HepG2 (cell line): Measurements from ENCODE around the gene OBSL1. TPM values are rescaled to one million over a fixed set of nuclear protein-coding genes. Genes with fewer than 3 reads are reported as not detected.

Experiments
- ETV6 ChIP-seq: sonication (generic); formaldehyde crosslinking; conservative IDR thresholded peaks from 2 replicates; pipeline ENCODE4 v1.4.0; 2020; ENCODE audit warnings: missing genetic modification reagents
- FOSL2 ChIP-seq: sonication (generic); formaldehyde crosslinking; IDR thresholded peaks from 2 replicates; pipeline ENCODE4 v1.4.0; 2020; ENCODE audit warnings: missing genetic modification reagents
- FOXO1 ChIP-seq: sonication (generic); formaldehyde crosslinking; IDR thresholded peaks from 2 replicates; pipeline ENCODE4 v1.4.0; 2020; ENCODE audit warnings: missing genetic modification reagents
- MAF1 ChIP-seq: sonication (generic); formaldehyde crosslinking; IDR thresholded peaks from 2 replicates; pipeline ENCODE4 v1.5.0; 2020; ENCODE audit warnings: missing genetic modification reagents, borderline replicate concordance
- MZF1 ChIP-seq: sonication (generic); formaldehyde crosslinking; IDR thresholded peaks from 2 replicates; pipeline ENCODE4 v1.8.1; 2023; ENCODE audit warnings: mild to moderate bottlenecking, missing genetic modification reagents, borderline replicate concordance
- NAIF1 ChIP-seq: sonication (generic); formaldehyde crosslinking; IDR thresholded peaks from 2 replicates; pipeline ENCODE4 v1.5.0; 2020; ENCODE audit warnings: mild to moderate bottlenecking, missing genetic modification reagents, borderline replicate concordance
- NFKB2 ChIP-seq: sonication (generic); formaldehyde crosslinking; IDR thresholded peaks from 2 replicates; pipeline ENCODE4 v1.4.0; 2020; ENCODE audit warnings: missing genetic modification reagents, borderline replicate concordance
- NFYC ChIP-seq: IDR thresholded peaks from 2 replicates; pipeline ENCODE4 v1.6.1; 2016; ENCODE audit warnings: missing genetic modification reagents, missing compliant biosample characterization
- RFX5 ChIP-seq: IDR thresholded peaks from 2 replicates; pipeline ENCODE4 v1.6.1; 2011; ENCODE audit warnings: low read depth, low read length, improper control_type of control experiment
- THAP8 ChIP-seq: sonication (generic); formaldehyde crosslinking; IDR thresholded peaks from 2 replicates; pipeline ENCODE4 v1.5.1; 2020; ENCODE audit warnings: missing genetic modification reagents, mild to moderate bottlenecking, borderline replicate concordance
- USF2 ChIP-seq, 2 experiments: sonication (generic) in 1 of 2; formaldehyde crosslinking in 1 of 2; IDR thresholded peaks; 2 replicates each; pipeline versions ENCODE4 v1.5.1 to v1.6.1; 2011 to 2020; ENCODE audit warnings: borderline replicate concordance in 1 of 2, low read depth in 1 of 2, low read length in 1 of 2, mild to moderate bottlenecking in 1 of 2, missing genetic modification reagents in 1 of 2, moderate library complexity in 1 of 2
- ZBTB7A ChIP-seq: sonication (generic); formaldehyde crosslinking; IDR thresholded peaks from 2 replicates; pipeline ENCODE4 v1.8.0; 2022; ENCODE audit warnings: mild to moderate bottlenecking, missing genetic modification reagents
- ZFP1 ChIP-seq: IDR thresholded peaks from 2 replicates; pipeline ENCODE4 v1.6.1; 2016
- ZNF224 ChIP-seq: sonication (generic); formaldehyde crosslinking; IDR thresholded peaks from 2 replicates; pipeline ENCODE4 v1.5.0; 2020; ENCODE audit warnings: mild to moderate bottlenecking, missing genetic modification reagents
- ZNF225 ChIP-seq: sonication (generic); formaldehyde crosslinking; IDR thresholded peaks from 2 replicates; pipeline ENCODE4 v1.4.0; 2020; ENCODE audit warnings: mild to moderate bottlenecking, missing genetic modification reagents
- ZNF234 ChIP-seq: sonication (generic); formaldehyde crosslinking; conservative IDR thresholded peaks from 2 replicates; pipeline ENCODE4 v1.5.1; 2020; ENCODE audit warnings: mild to moderate bottlenecking, missing genetic modification reagents
- ZNF414 ChIP-seq: sonication (generic); formaldehyde crosslinking; IDR thresholded peaks from 2 replicates; pipeline ENCODE4 v1.5.0; 2020; ENCODE audit warnings: missing genetic modification reagents
- ZNF432 ChIP-seq: sonication (generic); formaldehyde crosslinking; IDR thresholded peaks from 2 replicates; pipeline ENCODE4 v1.5.0; 2020; ENCODE audit warnings: missing genetic modification reagents, mild to moderate bottlenecking, borderline replicate concordance
- ZNF510 ChIP-seq: sonication (generic); formaldehyde crosslinking; IDR thresholded peaks from 2 replicates; pipeline ENCODE4 v1.4.0; 2020; ENCODE audit warnings: low read depth, mild to moderate bottlenecking, missing genetic modification reagents
- ZNF543 ChIP-seq: sonication (generic); formaldehyde crosslinking; IDR thresholded peaks from 2 replicates; pipeline ENCODE4 v1.4.0; 2020; ENCODE audit warnings: mild to moderate bottlenecking, missing genetic modification reagents
- ZNF589 ChIP-seq: sonication (generic); formaldehyde crosslinking; conservative IDR thresholded peaks from 2 replicates; pipeline ENCODE4 v1.8.0; 2022; ENCODE audit warnings: mild to moderate bottlenecking, moderate library complexity, missing genetic modification reagents
- ZNF678 ChIP-seq: sonication (generic); formaldehyde crosslinking; IDR thresholded peaks from 2 replicates; pipeline ENCODE4 v1.4.0; 2020; ENCODE audit warnings: mild to moderate bottlenecking, missing genetic modification reagents
- ZSCAN30 ChIP-seq: sonication (generic); formaldehyde crosslinking; IDR thresholded peaks from 2 replicates; pipeline ENCODE4 v1.5.0; 2020; ENCODE audit warnings: mild to moderate bottlenecking, missing genetic modification reagents
- polyA plus RNA-seq, 8 experiments: library from polyadenylated mRNA; depleted of rRNA in 3 of 8; stranded (reverse) in 7 of 8; unstranded in 1 of 8; fragments of >200 nt; fragmentation: Illumina TruSeq in 4 of 8; extraction: Trizol in 4 of 8; gene quantifications; 2 replicates each; pipeline versions ENCODE4 v1.2.1 to v1.2.3, GENCODE V29; 2011 to 2016; ENCODE audit warnings: low read depth in 4 of 8, missing spikeins in 1 of 8, mixed read lengths in 1 of 8; ENCODE audit not compliant: insufficient read depth in 1 of 8
- total RNA-seq, 5 experiments: library from RNA; depleted of rRNA; stranded (reverse); fragments of >200 nt; fragmentation: Illumina TruSeq; extraction: Trizol; gene quantifications; 2 replicates each; pipeline ENCODE4 v1.2.3, GENCODE V29; 2016; ENCODE audit warnings: low read depth in 1 of 5
- TF ChIP-seq, protein P1 (sequence below): sonication (generic); formaldehyde crosslinking; IDR thresholded peaks from 2 replicates; pipeline ENCODE4 v1.4.0; 2020; ENCODE audit warnings: mild to moderate bottlenecking, missing genetic modification reagents

Gene OBSL1
- total and polyA plus RNA-seq, 2 of the 13 experiments (the other 11 are each of a cell fraction or from before 2014, with no cell fraction given), result 86.7 to 218 TPM

GRCh38 chr2:219597552-219598307 lies 26.4 kb upstream of the OBSL1 start, which contains the start of gene STK11IP (continued):
- no peak; the same call in 1 of the 2 replicates for TF ChIP-seq MZF1 (CRISPR knock-in tag)
- TF ChIP-seq FOXO1 (CRISPR knock-in tag), result peak; percentile 57
- TF ChIP-seq RFX5, result no peak
- TF ChIP-seq ETV6 (CRISPR knock-in tag), result peak; percentile 75; the same call in 1 of the 2 replicates
- TF ChIP-seq ZBTB7A (CRISPR knock-in tag), result peak; percentile 71; the same call in 1 of the 2 replicates
- TF ChIP-seq NFYC, result peak; percentile 60
- peak; percentile 46; the same call in 1 of the 2 replicates for TF ChIP-seq ZNF225 (CRISPR knock-in tag)
- no peak for TF ChIP-seq USF2 (IDR thresholded peaks at IDR 0.05; ENCODE audit: low read depth, low read length)
- TF ChIP-seq USF2 (CRISPR knock-in tag; IDR thresholded peaks at IDR 0.05; ENCODE audit: borderline replicate concordance), result 0 out of 2 replicates have a peak, but pooled peaks have one; percentile 39
- TF ChIP-seq ZNF543 (CRISPR knock-in tag), result peak; percentile 76; the same call in 1 of the 2 replicates
- TF ChIP-seq ZSCAN30, result 0 out of 2 replicates have a peak, but pooled peaks have one; percentile 37
- TF ChIP-seq ZNF234 (CRISPR knock-in tag), result no peak
- peak; percentile 91; the same call in 1 of the 2 replicates for TF ChIP-seq ZNF510 (CRISPR knock-in tag)
- no peak for TF ChIP-seq ZNF414 (CRISPR knock-in tag)
- 0 out of 2 replicates have a peak, but pooled peaks have one; percentile 52 for TF ChIP-seq ZNF678 (CRISPR knock-in tag)
- no peak for TF ChIP-seq MAF1 (CRISPR knock-in tag)
- peak; percentile 70 for TF ChIP-seq FOSL2 (CRISPR knock-in tag)
- TF ChIP-seq ZNF432 (CRISPR knock-in tag), result no peak
- TF ChIP-seq ZNF589 (CRISPR knock-in tag), result no peak
- peak; percentile 29; the same call in 1 of the 2 replicates for TF ChIP-seq ZFP1
- TF ChIP-seq, protein P1, sequence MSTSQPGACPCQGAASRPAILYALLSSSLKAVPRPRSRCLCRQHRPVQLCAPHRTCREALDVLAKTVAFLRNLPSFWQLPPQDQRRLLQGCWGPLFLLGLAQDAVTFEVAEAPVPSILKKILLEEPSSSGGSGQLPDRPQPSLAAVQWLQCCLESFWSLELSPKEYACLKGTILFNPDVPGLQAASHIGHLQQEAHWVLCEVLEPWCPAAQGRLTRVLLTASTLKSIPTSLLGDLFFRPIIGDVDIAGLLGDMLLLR (CRISPR knock-in tag), result 0 out of 2 replicates have a peak, but pooled peaks have one; percentile 50
- TF ChIP-seq NFKB2 (CRISPR knock-in tag), result peak; percentile 78; the same call in 1 of the 2 replicates
- TF ChIP-seq ZNF224 (CRISPR knock-in tag), result no peak; the same call in 1 of the 2 replicates
- TF ChIP-seq NAIF1 (CRISPR knock-in tag), result peak; percentile 75; the same call in 1 of the 2 replicates
- no peak for TF ChIP-seq THAP8 (CRISPR knock-in tag)
